KMS-11 (cell line): ENCODE measurements around the gene CD300E.
"Not testable (repeated sequence)": the region's sequence is repeated elsewhere in the genome, so short reads cannot be mapped to it uniquely, and the experiment has no call there.

Experiments
- H2AFZ ChIP-seq: fragments of 200-600 bp; sonication (generic); 2 replicates; pipeline ENCODE4 v1.6.1; 2016; ENCODE audit warnings: antibody characterized with exemption, mixed run types, low read depth
- H3K27ac ChIP-seq: fragments of 200-600 bp; sonication (generic); 2 replicates; pipeline ENCODE4 v1.6.1; 2016; ENCODE audit warnings: mild to moderate bottlenecking, mixed run types
- H3K27me3 ChIP-seq: fragments of 200-600 bp; sonication (generic); 2 replicates; pipeline ENCODE4 v1.6.1; 2017; ENCODE audit warnings: mild to moderate bottlenecking, low read depth, mixed run types, moderate library complexity; ENCODE audit not compliant: insufficient read depth
- H3K36me3 ChIP-seq: fragments of 200-600 bp; sonication (generic); 2 replicates; pipeline ENCODE4 v1.6.1; 2017; ENCODE audit warnings: mild to moderate bottlenecking, mixed run types; ENCODE audit not compliant: insufficient read depth
- H3K4me1 ChIP-seq: fragments of 200-600 bp; sonication (generic); 2 replicates; pipeline ENCODE4 v1.6.1; 2016; ENCODE audit warnings: mild to moderate bottlenecking, low read depth, mixed run types; ENCODE audit not compliant: poor library complexity, severe bottlenecking
- H3K4me2 ChIP-seq: fragments of 200-600 bp; sonication (generic); 2 replicates; pipeline ENCODE4 v1.7.0; 2016; ENCODE audit warnings: mild to moderate bottlenecking, mixed run types
- H3K4me3 ChIP-seq: fragments of 200-600 bp; sonication (generic); IDR thresholded peaks from 2 replicates; pipeline ENCODE4 v1.6.1; 2017; ENCODE audit warnings: low read depth, low read length, mixed read lengths; ENCODE audit not compliant: insufficient read depth
- H3K79me2 ChIP-seq: fragments of 200-600 bp; sonication (generic); 2 replicates; pipeline ENCODE4 v1.6.1; 2016; ENCODE audit warnings: low read depth, mixed run types; ENCODE audit not compliant: insufficient read depth
- H3K9ac ChIP-seq: fragments of 200-600 bp; sonication (generic); 2 replicates; pipeline ENCODE4 v1.6.1; 2016; ENCODE audit warnings: mild to moderate bottlenecking, mixed run types
- H4K20me1 ChIP-seq: fragments of 200-600 bp; sonication (generic); 2 replicates; pipeline ENCODE4 v1.6.1; 2016; ENCODE audit warnings: mild to moderate bottlenecking, mixed run types; ENCODE audit not compliant: insufficient read depth
- CTCF ChIP-seq: fragments of 200-600 bp; sonication (generic); conservative IDR thresholded peaks from 2 replicates; pipeline ENCODE4 v1.6.1; 2017; ENCODE audit warnings: low read depth, mild to moderate bottlenecking, antibody characterized with exemption, low read length, moderate library complexity, mixed read lengths

CD300E gene

GRCh38 chr17:74641224-74641957 lies 17.9 kb upstream of the CD300E start:
- Histone ChIP-seq H2AFZ (no peak overlapping the region), H3K36me3 (no peaks in the 10 kb centered on the region), H3K27me3 (peaks cover 62% of the 10 kb centered on the region; the same call in 1 of the 2 replicates), H3K27ac (no peak overlapping the region), H4K20me1 (no peaks in the 10 kb centered on the region), H3K4me1 (peaks cover 29% of the 10 kb centered on the region), H3K4me3 (no peak overlapping the region), H3K79me2 (no peaks in the 10 kb centered on the region), H3K4me2 (no peak overlapping the region), H3K9ac (no peak overlapping the region)
- no peak for TF ChIP-seq CTCF

GRCh38 chr17:74639704-74640151 lies 16.2 kb upstream of the CD300E start:
- Histone ChIP-seq H3K9ac (no peak overlapping the region), H3K27me3 (peaks cover 69% of the 10 kb centered on the region)
- TF ChIP-seq CTCF: no peak

DNA sequence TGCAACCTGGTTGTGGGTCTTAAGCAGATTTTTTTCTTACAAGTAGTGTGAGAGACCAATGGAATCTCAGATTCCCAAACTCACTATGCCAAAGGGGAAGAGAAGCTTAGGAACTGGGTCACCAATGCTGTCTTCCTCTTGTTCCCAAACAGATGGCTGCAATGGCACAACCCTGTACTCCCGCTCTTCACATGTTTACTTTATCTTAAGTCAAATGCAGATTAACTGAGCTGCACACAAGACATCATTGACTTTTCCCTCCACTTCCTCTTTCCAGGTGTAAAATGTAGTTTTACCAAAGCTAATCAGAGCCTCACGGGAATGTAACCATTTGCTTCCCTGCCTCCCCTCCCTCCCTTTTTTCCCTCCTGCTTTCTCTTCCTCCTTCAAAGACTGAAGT lies 14.4 kb upstream of the CD300E start:
- Histone ChIP-seq H3K4me2 (no peak overlapping the region), H3K79me2 (no peaks in the 10 kb centered on the region), H3K27ac (no peak overlapping the region), H3K4me3 (no peak overlapping the region), H3K4me1 (peaks cover 29% of the 10 kb centered on the region), H3K36me3 (no peaks in the 10 kb centered on the region), H4K20me1 (no peaks in the 10 kb centered on the region), H2AFZ (no peak overlapping the region), H3K27me3 (peaks cover 62% of the 10 kb centered on the region), H3K9ac (no peak overlapping the region)
- no peak for TF ChIP-seq CTCF

More at GRCh38 chr17:74639704-74640151, 16.2 kb upstream of the CD300E start:
- no peak overlapping the region for H2AFZ ChIP-seq
- no peaks in the 10 kb centered on the region for H4K20me1 ChIP-seq
- H3K4me3 ChIP-seq: no peak overlapping the region
- no peaks in the 10 kb centered on the region for H3K36me3 ChIP-seq
- no peak overlapping the region for H3K27ac ChIP-seq
- peaks cover 29% of the 10 kb centered on the region for H3K4me1 ChIP-seq
- H3K79me2 ChIP-seq: no peaks in the 10 kb centered on the region
- peak overlapping the region; percentile 65 for H3K4me2 ChIP-seq

DNA sequence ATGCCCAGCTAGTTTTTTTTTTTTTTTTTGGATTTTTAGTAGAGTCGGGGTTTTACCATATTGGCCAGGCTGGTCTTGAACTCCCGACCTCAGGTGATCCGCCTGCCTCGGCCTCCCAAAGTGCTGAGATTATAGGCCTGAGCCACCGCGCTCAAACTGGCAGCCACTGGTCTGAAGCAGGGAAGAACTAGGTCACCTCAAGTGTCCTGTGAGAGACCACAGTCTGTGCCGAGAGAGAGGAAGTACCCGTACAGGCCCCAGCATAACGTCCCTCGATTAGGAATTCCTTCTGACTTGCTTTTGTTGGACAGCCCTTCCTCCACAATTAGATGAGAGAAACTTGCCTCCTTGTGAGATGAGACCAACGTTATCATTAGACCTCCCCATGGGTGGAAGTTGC lies 13.7 kb upstream of the CD300E start:
- TF ChIP-seq CTCF: no peak
- Histone ChIP-seq H3K9ac (no peak overlapping the region), H3K36me3 (no peaks in the 10 kb centered on the region), H2AFZ (no peak overlapping the region), H3K4me1 (peaks cover 27% of the 10 kb centered on the region), H3K4me2 (no peak overlapping the region), H4K20me1 (no peaks in the 10 kb centered on the region), H3K4me3 (no peak overlapping the region), H3K27ac (no peak overlapping the region), H3K27me3 (peaks cover 69% of the 10 kb centered on the region), H3K79me2 (no peaks in the 10 kb centered on the region)

DNA sequence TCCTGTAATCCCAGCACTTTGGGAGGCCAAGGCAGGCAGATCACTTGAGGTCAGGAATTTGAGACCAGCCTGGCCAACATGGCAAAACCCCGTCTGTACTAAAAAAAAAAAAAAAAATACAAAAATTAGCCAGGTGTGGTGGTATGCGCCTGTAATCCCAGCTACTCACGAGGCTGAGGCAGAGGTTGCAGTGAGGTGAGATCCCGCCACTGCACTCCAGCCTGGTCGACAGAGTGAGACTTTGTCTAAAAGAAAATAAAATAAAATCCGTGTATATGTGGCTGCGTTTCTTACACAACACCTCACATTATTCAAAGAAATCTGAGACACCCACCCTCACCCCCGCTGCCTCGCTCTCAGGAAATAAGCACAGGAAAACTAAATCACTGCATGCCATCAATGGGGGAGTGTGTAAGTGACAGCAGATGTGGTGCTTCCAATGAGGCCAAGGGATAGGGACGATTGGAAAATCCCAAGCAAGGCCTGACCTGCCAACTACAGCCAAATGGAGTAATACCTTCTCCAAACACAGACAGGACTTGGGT lies 13.1 kb upstream of the CD300E start:
- H3K4me3 ChIP-seq, H3K36me3 ChIP-seq, H4K20me1 ChIP-seq, H3K4me2 ChIP-seq, H2AFZ ChIP-seq, H3K27ac ChIP-seq, H3K79me2 ChIP-seq, H3K9ac ChIP-seq: not testable (repeated sequence)
- Histone ChIP-seq H3K27me3 (peaks cover 76% of the 10 kb centered on the region), H3K4me1 (peaks cover 20% of the 10 kb centered on the region)
